ENCODE measurements around the gene ATMIN. TPM values are rescaled to one million over a fixed set of nuclear protein-coding genes. Genes with fewer than 3 reads are reported as not detected.

The ATMIN gene
- 49.1 and 51.4 TPM in 2 replicates for total RNA-seq
- long read RNA-seq, full-length matches to known transcripts, result 1 of 58 reads
- long read RNA-seq, partial matches to known transcripts, result 57 of 58 reads
- long read RNA-seq, other reads (novel, unspliced or antisense), result 0 of 58 reads

DNA sequence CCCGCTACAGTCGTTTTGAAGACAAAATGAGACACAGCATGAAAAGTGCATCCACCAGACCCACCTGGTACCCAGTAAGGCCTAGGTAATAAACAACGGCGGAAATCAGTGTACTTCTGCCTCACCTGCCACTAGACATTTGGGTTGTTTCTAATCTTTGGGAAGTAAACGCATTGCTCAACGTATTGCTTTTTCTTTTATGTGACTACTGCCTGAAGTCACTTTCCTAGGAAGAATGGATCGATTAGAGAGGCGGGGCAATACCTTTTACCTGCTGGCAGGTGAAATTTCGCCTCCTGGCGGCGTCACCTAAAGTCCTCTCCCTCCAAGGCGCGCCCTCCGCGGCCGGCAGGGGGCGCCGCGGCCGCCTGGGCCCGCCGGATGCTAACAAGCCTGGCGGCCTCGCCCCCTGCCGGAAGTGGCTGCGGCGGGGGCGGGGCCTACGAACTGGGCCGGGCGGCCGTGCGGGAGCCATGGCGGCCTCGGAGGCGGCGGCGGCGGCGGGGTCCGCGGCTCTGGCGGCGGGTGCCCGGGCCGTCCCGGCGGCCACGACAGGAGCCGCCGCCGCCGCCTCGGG is at the start of gene ATMIN:
TSS of gene ATMIN (plus strand) at position 445 of the 577 bp plus-strand sequence. CDS start at position 474, 29 bp downstream.
- Mint-ChIP-seq H3K27me3 (ENCODE audit: low read depth) (no peaks in the 10 kb centered on the region), H3K4me3 (peak within 1 kb of the TSS; percentile 94), H3K27ac (ENCODE audit: unreplicated experiment) (peak within 1 kb of the TSS; percentile 53), H3K9me3 (peaks cover 3% of the 10 kb centered on the region), H3K36me3 (ENCODE audit: low read depth) (peaks cover 13% of the 10 kb centered on the region), H3K4me1 (peaks cover 28% of the 10 kb centered on the region)
- TF ChIP-seq, protein P1, sequence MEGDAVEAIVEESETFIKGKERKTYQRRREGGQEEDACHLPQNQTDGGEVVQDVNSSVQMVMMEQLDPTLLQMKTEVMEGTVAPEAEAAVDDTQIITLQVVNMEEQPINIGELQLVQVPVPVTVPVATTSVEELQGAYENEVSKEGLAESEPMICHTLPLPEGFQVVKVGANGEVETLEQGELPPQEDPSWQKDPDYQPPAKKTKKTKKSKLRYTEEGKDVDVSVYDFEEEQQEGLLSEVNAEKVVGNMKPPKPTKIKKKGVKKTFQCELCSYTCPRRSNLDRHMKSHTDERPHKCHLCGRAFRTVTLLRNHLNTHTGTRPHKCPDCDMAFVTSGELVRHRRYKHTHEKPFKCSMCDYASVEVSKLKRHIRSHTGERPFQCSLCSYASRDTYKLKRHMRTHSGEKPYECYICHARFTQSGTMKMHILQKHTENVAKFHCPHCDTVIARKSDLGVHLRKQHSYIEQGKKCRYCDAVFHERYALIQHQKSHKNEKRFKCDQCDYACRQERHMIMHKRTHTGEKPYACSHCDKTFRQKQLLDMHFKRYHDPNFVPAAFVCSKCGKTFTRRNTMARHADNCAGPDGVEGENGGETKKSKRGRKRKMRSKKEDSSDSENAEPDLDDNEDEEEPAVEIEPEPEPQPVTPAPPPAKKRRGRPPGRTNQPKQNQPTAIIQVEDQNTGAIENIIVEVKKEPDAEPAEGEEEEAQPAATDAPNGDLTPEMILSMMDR (conservative IDR thresholded peaks at IDR 0.05), result peak; percentile 99
- peak; percentile 82 for DNase-seq (ENCODE audit: low read depth, low spot score)

GRCh38 chr16:80986557-80986956 is 49.1 kb upstream of the ATMIN start:
- Mint-ChIP-seq H3K36me3 (ENCODE audit: low read depth) (peaks cover 2% of the 10 kb centered on the region), H3K27me3 (ENCODE audit: low read depth) (no peaks in the 10 kb centered on the region), H3K27ac (ENCODE audit: unreplicated experiment) (no peak overlapping the region), H3K4me3 (no peak overlapping the region), H3K9me3 (no peaks in the 10 kb centered on the region), H3K4me1 (no peaks in the 10 kb centered on the region)
- no peak for DNase-seq (ENCODE audit: low read depth, low spot score)
- TF ChIP-seq, protein P1 (conservative IDR thresholded peaks at IDR 0.05), result no peak

DNA sequence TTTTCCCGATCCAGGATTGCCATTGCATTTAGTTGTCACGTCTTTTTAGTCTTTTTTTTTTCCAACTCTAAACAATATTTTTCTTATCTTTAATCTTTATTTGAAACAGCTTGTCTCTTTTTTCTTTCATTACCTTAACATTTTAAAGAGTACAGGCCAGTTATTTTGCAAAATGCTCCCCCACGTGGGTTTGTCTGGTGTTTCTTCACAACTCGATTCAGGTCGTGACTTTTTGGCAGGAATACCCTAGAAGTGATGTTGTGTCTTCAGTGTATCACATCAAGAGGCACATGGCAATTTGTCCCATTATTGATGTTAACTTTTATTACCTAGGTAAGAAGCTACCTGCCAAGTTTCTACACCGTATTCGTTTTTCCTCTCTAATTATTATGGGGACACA is 46.9 kb upstream of the ATMIN start:
- TF ChIP-seq, protein P1 (conservative IDR thresholded peaks at IDR 0.05), result no peak
- Mint-ChIP-seq H3K27me3 (ENCODE audit: low read depth) (no peaks in the 10 kb centered on the region), H3K36me3 (ENCODE audit: low read depth) (peaks cover 2% of the 10 kb centered on the region), H3K27ac (ENCODE audit: unreplicated experiment) (no peak overlapping the region), H3K4me3 (no peak overlapping the region), H3K4me1 (peaks cover 7% of the 10 kb centered on the region), H3K9me3 (no peaks in the 10 kb centered on the region)
- no peak for DNase-seq (ENCODE audit: low read depth, low spot score)

DNA sequence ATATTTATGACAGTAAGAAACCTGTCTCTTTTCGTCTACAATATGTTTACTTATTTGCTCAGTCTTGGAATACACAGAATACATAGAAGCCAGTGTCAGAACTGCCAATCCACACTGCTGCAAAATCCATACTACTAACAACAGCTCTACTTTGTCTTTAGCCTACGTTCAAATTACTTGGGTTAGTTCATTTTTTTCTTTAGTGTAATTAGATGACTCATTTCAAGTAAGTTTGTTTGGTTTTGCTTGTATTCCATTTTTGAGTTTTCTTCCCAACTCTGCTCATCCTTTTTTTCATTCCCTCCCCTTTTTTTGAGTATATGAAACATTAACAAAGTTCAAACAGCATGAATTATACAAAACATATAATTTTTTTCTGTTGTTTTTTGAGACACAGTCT is 45.8 kb upstream of the ATMIN start:
- Mint-ChIP-seq H3K9me3 (no peaks in the 10 kb centered on the region), H3K36me3 (ENCODE audit: low read depth) (peaks cover 2% of the 10 kb centered on the region), H3K4me1 (peaks cover 13% of the 10 kb centered on the region), H3K27ac (ENCODE audit: unreplicated experiment) (no peak overlapping the region), H3K27me3 (ENCODE audit: low read depth) (no peaks in the 10 kb centered on the region), H3K4me3 (no peak overlapping the region)
- no peak for DNase-seq (ENCODE audit: low read depth, low spot score)
- TF ChIP-seq, protein P1 (conservative IDR thresholded peaks at IDR 0.05), result no peak

- H3K4me3 Mint-ChIP-seq, result no peak overlapping the region
- no peak overlapping the region for H3K27ac Mint-ChIP-seq (ENCODE audit: unreplicated experiment)
- H3K36me3 Mint-ChIP-seq (ENCODE audit: low read depth), result peaks cover 2% of the 10 kb centered on the region
- no peak for DNase-seq (ENCODE audit: low read depth, low spot score)
- H3K4me1 Mint-ChIP-seq, result peaks cover 13% of the 10 kb centered on the region
- TF ChIP-seq, protein P1 (conservative IDR thresholded peaks at IDR 0.05), result no peak
- no peaks in the 10 kb centered on the region for H3K27me3 Mint-ChIP-seq (ENCODE audit: low read depth)
- no peaks in the 10 kb centered on the region for H3K9me3 Mint-ChIP-seq
Measured at GRCh38 chr16:80990577-80990976, 45.1 kb upstream of the ATMIN start.

Measured in neural crest cell (in vitro differentiated cells).